Smooth muscle cell (in vitro differentiated cells): ENCODE data around the gene GNG8. TPM values are rescaled to one million over a fixed set of nuclear protein-coding genes. Genes with fewer than 3 reads are reported as not detected.

Experiments
- DNase-seq: peaks from one replicate; lab custom pipeline; 2025; ENCODE audit not compliant: unreplicated experiment; lab: John Stamatoyannopoulos, UW
- H2AFZ ChIP-seq: fragments of 200-600 bp; sonication (generic); 2 replicates; pipeline ENCODE4 v1.6.0; 2016; ENCODE audit warnings: antibody characterized with exemption, low read depth, mild to moderate bottlenecking
- H3F3A ChIP-seq: fragments of 200-600 bp; sonication (generic); 2 replicates; pipeline ENCODE4 v1.6.0; 2017; ENCODE audit warnings: antibody characterized with exemption, low read depth
- H3K27ac ChIP-seq: fragments of 200-600 bp; sonication (generic); 2 replicates; pipeline ENCODE4 v1.5.1; 2016; ENCODE audit warnings: low read depth, mild to moderate bottlenecking
- H3K27me3 ChIP-seq: fragments of 200-600 bp; sonication (generic); 2 replicates; pipeline ENCODE4 v1.6.1; 2016; ENCODE audit warnings: low read depth, mild to moderate bottlenecking
- H3K36me3 ChIP-seq: fragments of 200-600 bp; sonication (generic); 2 replicates; pipeline ENCODE4 v1.5.1; 2016; ENCODE audit warnings: low read depth
- H3K4me1 ChIP-seq: fragments of 200-600 bp; sonication (generic); 2 replicates; pipeline ENCODE4 v1.5.1; 2016; ENCODE audit warnings: low read depth
- H3K4me2 ChIP-seq: fragments of 200-600 bp; sonication (generic); 2 replicates; pipeline ENCODE4 v1.6.0; 2016; ENCODE audit warnings: mild to moderate bottlenecking
- H3K4me3 ChIP-seq: fragments of 200-600 bp; sonication (generic); 2 replicates; pipeline ENCODE4 v1.5.1; 2016; ENCODE audit warnings: mild to moderate bottlenecking
- H3K79me2 ChIP-seq: fragments of 200-600 bp; sonication (generic); 2 replicates; pipeline ENCODE4 v1.6.0; 2016; ENCODE audit warnings: low read depth, mild to moderate bottlenecking
- H3K9ac ChIP-seq: fragments of 200-600 bp; sonication (generic); 2 replicates; pipeline ENCODE4 v1.6.0; 2016; ENCODE audit warnings: low read depth
- H3K9me3 ChIP-seq: fragments of 200-600 bp; sonication (generic); replicated peaks from 2 replicates; pipeline ENCODE4 v1.5.1; 2016; ENCODE audit warnings: low read depth
- H4K20me1 ChIP-seq: fragments of 200-600 bp; sonication (generic); 2 replicates; pipeline ENCODE4 v1.6.0; 2016; ENCODE audit warnings: low read depth
- CTCF ChIP-seq: fragments of 200-600 bp; sonication (generic); IDR thresholded peaks from 2 replicates; pipeline ENCODE4 v1.5.1; 2017; ENCODE audit warnings: borderline replicate concordance, mild to moderate bottlenecking, antibody characterized with exemption; ENCODE audit not compliant: insufficient read depth, poor library complexity, severe bottlenecking
- WGBS: methylation state at CpG from one replicate; pipeline ENCODE4 v1.1.7; 2016; ENCODE audit warnings: low lambda C conversion rate; 5-methylcytosine and 5-hydroxymethylcytosine counted together
- polyA plus RNA-seq: library from polyadenylated mRNA; unstranded; fragments of >200 nt; fragmentation: Nextera tagmentation; extraction: Ambion mirVana; gene quantifications from 2 replicates; pipeline ENCODE4 v1.2.1, GENCODE V29; 2016
- total RNA-seq: library from RNA; depleted of rRNA; stranded (reverse); fragments of >200 nt; gene quantifications from 2 replicates; pipeline ENCODE4 v1.2.3, GENCODE V29; 2014

Gene GNG8
- total and polyA plus RNA-seq, 2 experiments from 2014 or later, result 3.3 TPM; not detected in 1

DNA sequence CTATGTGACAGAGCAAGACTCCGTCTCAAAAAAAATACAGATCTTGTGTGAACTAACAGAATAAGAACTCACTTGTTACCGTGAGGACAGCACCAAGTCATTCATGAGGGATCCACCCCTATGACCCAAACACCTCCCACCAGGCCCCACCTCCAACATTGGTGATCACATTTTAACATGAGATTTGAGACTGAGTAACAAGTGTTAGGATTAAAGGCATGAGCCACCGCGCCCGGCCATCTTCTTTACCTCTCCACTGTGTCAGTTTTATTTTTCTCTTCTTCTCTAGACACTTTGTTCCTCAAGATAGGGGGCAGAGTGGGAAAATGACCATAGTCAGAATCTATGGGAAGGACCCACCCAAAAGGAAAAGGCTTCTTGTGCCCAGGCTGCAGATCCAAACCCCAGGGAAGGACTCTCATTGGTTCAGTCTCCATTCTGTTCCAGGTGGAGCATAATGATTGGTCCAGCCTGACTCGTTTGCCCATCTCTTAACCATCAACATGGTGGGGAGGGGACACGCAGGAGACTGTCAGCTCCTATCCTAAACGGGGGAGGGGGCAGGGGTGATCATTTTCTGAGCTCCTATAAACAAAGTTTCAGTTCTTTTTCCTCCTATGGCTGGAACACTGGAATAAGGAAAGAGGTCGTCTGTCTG is 36.2 kb downstream of the GNG8 start:
- peak overlapping the region; percentile 98 for H3K27ac ChIP-seq
- peak overlapping the region; percentile 100 for H3K9ac ChIP-seq
- no peaks in the 10 kb centered on the region for H3F3A ChIP-seq
- peaks cover 37% of the 10 kb centered on the region for H3K79me2 ChIP-seq
- H4K20me1 ChIP-seq, result peaks cover 28% of the 10 kb centered on the region
- no peak for TF ChIP-seq CTCF
- peak overlapping the region; percentile 81 for H3K4me2 ChIP-seq
- H3K9me3 ChIP-seq, result no peaks in the 10 kb centered on the region
- H3K36me3 ChIP-seq, result no peaks in the 10 kb centered on the region
- H3K4me3 ChIP-seq, result peak overlapping the region; percentile 99
- peak overlapping the region; percentile 96 for H2AFZ ChIP-seq
- DNase-seq, result no peak
- peaks cover 16% of the 10 kb centered on the region for H3K4me1 ChIP-seq
- no peaks in the 10 kb centered on the region for H3K27me3 ChIP-seq
- 72% methylated on average over 9 of the region's 9 CpGs for WGBS

GRCh38 chr19:46598372-46598917 is 37.6 kb downstream of the GNG8 start:
- Histone ChIP-seq H3K27ac (no peak overlapping the region), H2AFZ (no peak overlapping the region), H3K9me3 (no peaks in the 10 kb centered on the region), H3F3A (no peaks in the 10 kb centered on the region), H3K4me3 (no peak overlapping the region), H3K79me2 (peaks cover 23% of the 10 kb centered on the region), H3K27me3 (no peaks in the 10 kb centered on the region), H3K4me1 (peaks cover 13% of the 10 kb centered on the region), H3K36me3 (no peaks in the 10 kb centered on the region), H3K4me2 (no peak overlapping the region), H3K9ac (no peak overlapping the region), H4K20me1 (peaks cover 14% of the 10 kb centered on the region)
- no peak for DNase-seq
- 95% methylated on average over 4 of the region's 4 CpGs for WGBS
- TF ChIP-seq CTCF, result no peak

DNA sequence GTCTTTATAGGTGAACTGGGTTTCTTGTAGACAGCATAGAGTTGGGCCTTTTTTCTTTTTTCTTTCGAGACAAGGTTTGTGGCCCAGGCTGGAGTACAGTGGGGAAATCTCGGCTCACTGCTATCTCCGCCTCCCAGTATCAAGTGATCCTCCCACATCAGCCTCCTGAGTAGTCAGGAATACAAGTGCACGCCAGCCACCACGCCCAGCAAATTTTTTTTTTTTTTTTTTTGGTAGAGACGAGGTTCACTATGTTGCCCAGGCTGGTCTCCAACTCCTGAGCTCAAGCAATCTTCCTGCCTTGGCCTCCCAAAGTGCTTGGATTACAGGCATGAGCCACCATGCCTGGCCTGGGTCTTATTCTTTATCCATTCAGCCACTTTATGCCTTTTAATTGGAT is 40.0 kb downstream of the GNG8 start:
- 92% methylated on average over 6 of the region's 6 CpGs for WGBS
- TF ChIP-seq CTCF, result no peak
- no peak overlapping the region for H3K9ac ChIP-seq
- H3F3A ChIP-seq, result no peaks in the 10 kb centered on the region
- H3K4me3 ChIP-seq, result no peak overlapping the region
- H3K79me2 ChIP-seq, result no peaks in the 10 kb centered on the region
- no peaks in the 10 kb centered on the region for H3K4me1 ChIP-seq
- H3K9me3 ChIP-seq, result no peaks in the 10 kb centered on the region
- H2AFZ ChIP-seq, result no peak overlapping the region
- no peaks in the 10 kb centered on the region for H3K36me3 ChIP-seq
- no peak overlapping the region for H3K4me2 ChIP-seq
- no peak overlapping the region for H3K27ac ChIP-seq
- DNase-seq, result no peak
- no peaks in the 10 kb centered on the region for H4K20me1 ChIP-seq
- H3K27me3 ChIP-seq, result no peaks in the 10 kb centered on the region

GRCh38 chr19:46591870-46592269 is 44.1 kb downstream of the GNG8 start:
- H4K20me1 ChIP-seq, result no peaks in the 10 kb centered on the region
- H3K9ac ChIP-seq, result no peak overlapping the region
- no peak for TF ChIP-seq CTCF
- H3F3A ChIP-seq, result no peaks in the 10 kb centered on the region
- H3K79me2 ChIP-seq, result no peaks in the 10 kb centered on the region
- 90% methylated on average over 3 of the region's 3 CpGs for WGBS
- H3K9me3 ChIP-seq, result no peaks in the 10 kb centered on the region
- no peak overlapping the region for H3K4me2 ChIP-seq
- no peak overlapping the region for H2AFZ ChIP-seq
- no peaks in the 10 kb centered on the region for H3K27me3 ChIP-seq
- no peaks in the 10 kb centered on the region for H3K36me3 ChIP-seq
- no peak overlapping the region for H3K27ac ChIP-seq
- H3K4me1 ChIP-seq, result no peaks in the 10 kb centered on the region
- no peak overlapping the region for H3K4me3 ChIP-seq
- DNase-seq, result no peak
